Thyroid gland (tissue), 4 donors: Measurements from ENCODE around the gene PITPNB.

Source experiments
- CTCF ChIP-seq, 6 experiments: fragments of 200-600 bp in 3 of 6; fragments of 450-650 bp in 3 of 6; sonication (generic) in 3 of 6; IDR thresholded peaks; one replicate each; pipeline ENCODE4 v1.5.1; 2016 to 2019; ENCODE audit warnings: antibody characterized with exemption in 6 of 6, mild to moderate bottlenecking in 2 of 6, inconsistent platforms in 1 of 6, moderate library complexity in 1 of 6
- POLR2A ChIP-seq, 2 donors: fragments of 450-650 bp; IDR thresholded peaks; one replicate each; pipeline ENCODE4 v1.6.1; 2017; ENCODE audit warnings: antibody characterized with exemption in 2 of 2, mild to moderate bottlenecking in 2 of 2, moderate library complexity in 1 of 2

- TF ChIP-seq CTCF (IDR thresholded peaks at IDR 0.05) (no peak), POLR2A (IDR thresholded peaks at IDR 0.05) (no peak)
Observed at GRCh38 chr22:27913162-27913741, 5.8 kb downstream of the PITPNB start.
